ENCODE data around the gene PBXIP1.

PBXIP1 gene

DNA sequence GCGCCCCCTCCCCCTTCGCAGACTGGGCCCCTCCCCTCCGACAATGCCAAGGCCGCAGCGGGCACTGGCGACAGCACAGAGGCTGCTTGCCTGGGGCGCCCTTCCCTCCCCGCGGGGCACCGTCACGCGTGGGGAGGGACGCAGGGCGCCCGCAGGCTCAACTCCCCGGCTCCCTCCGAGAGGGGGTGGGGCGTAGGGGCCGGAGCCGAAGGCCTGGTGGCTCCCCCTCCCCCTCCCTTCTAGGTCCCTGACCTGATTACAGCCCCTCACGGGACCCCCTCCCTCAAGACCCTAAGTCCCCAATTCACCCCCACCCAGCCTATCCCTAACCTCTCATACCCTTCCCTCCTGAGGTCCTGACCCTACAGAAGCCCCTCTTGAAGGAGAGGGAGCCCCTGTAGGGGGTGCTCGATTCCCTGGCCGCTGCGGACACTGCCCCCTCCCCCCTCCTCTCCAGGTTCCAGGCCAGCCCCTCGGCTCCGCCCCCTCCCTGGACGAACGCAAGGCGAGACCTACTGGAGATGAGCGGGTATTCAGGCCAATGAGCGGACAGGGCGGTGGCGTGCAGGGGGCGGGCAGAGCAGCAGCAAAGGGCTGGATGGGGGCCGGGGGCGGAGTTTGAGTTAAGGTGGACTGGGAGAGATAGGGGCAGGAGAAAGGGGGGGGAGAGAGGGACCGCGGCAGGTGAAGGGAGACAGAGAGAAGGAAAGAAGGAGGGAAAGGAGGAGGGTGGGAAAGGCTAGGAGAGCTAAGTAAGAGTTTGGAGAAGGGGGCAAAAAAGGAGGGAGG is 46.0 kb upstream of the PBXIP1 start:
- H3K36me3 ChIP-seq (ENCODE audit: insufficient read depth, low read length): no peaks in the 10 kb centered on the region
- peak overlapping the region; percentile 96 for H3K27ac ChIP-seq
- peak; percentile 82 for DNase-seq (ENCODE audit: low read depth, low spot score)
- H3K4me3 ChIP-seq: peak overlapping the region; percentile 95
- peak overlapping the region; percentile 9 for H3K9ac ChIP-seq (ENCODE audit: insufficient read length)
- H3K9me3 ChIP-seq (ENCODE audit: low read depth, low read length): no peaks in the 10 kb centered on the region
- TF ChIP-seq EZH2 (IDR thresholded peaks at IDR 0.05) (no peak), POLR2AphosphoS5 (IDR thresholded peaks at IDR 0.05; ENCODE audit: borderline replicate concordance, low read depth, low read length) (no peak; the same call in 1 of the 2 replicates), FOXP2 (optimal IDR thresholded peaks at IDR 0.05; ENCODE audit: control extremely low read depth, extremely low read length, insufficient read depth) (no peak)

GRCh38 chr1:155001425-155001674 is 45.5 kb upstream of the PBXIP1 start:
- peak overlapping the region; percentile 95 for H3K4me3 ChIP-seq
- TF ChIP-seq FOXP2 (optimal IDR thresholded peaks at IDR 0.05; ENCODE audit: control extremely low read depth, extremely low read length, insufficient read depth): no peak
- TF ChIP-seq POLR2AphosphoS5 (IDR thresholded peaks at IDR 0.05; ENCODE audit: borderline replicate concordance, low read depth, low read length): no peak
- no peak for TF ChIP-seq EZH2 (IDR thresholded peaks at IDR 0.05)
- DNase-seq (ENCODE audit: low read depth, low spot score): no peak
- H3K9me3 ChIP-seq (ENCODE audit: low read depth, low read length): no peaks in the 10 kb centered on the region
- peak overlapping the region; percentile 96 for H3K27ac ChIP-seq
- H3K9ac ChIP-seq (ENCODE audit: insufficient read length): peak overlapping the region; percentile 9
- H3K36me3 ChIP-seq (ENCODE audit: insufficient read depth, low read length): no peaks in the 10 kb centered on the region

DNA sequence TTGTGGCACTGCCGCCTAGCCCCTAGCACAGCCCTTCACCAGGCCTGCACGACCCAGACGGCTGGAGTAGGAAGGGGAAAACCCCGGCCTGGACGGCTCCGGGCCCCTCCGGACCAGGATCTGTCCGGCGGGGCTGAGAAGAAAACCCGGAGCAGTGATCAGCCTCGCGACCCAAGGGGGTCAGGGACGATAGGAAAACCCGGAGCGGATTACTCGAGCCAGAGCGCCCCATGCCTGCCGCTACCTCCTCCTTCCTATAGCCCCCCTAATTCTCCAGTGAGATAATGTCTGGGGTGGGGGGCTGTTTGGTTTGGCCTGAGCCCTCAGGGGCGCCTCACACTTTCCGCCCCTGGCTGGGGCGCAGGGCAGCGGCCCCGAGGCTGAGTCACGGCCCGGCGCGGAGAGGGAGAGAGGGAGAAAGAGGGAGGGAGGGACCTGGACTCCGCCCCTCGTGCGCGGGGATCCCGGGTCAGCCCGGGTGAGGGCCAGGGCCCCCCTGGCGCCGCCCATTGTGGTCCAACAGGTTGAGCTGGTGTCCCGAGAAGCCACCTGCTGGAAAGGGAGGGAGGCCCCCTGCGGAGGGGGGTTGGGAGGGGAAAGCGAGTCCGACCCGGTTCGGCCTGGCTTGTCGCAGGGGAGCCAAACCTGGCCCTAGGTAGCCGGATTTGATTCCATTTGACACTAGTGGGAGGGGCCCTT is 45.0 kb upstream of the PBXIP1 start:
- H3K9ac ChIP-seq (ENCODE audit: insufficient read length): peak overlapping the region; percentile 80
- H3K27ac ChIP-seq: peak overlapping the region; percentile 96
- no peaks in the 10 kb centered on the region for H3K36me3 ChIP-seq (ENCODE audit: insufficient read depth, low read length)
- TF ChIP-seq FOXP2 (optimal IDR thresholded peaks at IDR 0.05; ENCODE audit: control extremely low read depth, extremely low read length, insufficient read depth): no peak
- no peak; the same call in 1 of the 2 replicates for TF ChIP-seq POLR2AphosphoS5 (IDR thresholded peaks at IDR 0.05; ENCODE audit: borderline replicate concordance, low read depth, low read length)
- TF ChIP-seq EZH2 (IDR thresholded peaks at IDR 0.05): no peak
- no peaks in the 10 kb centered on the region for H3K9me3 ChIP-seq (ENCODE audit: low read depth, low read length)
- H3K4me3 ChIP-seq: peak overlapping the region; percentile 95
- DNase-seq (ENCODE audit: low read depth, low spot score): no peak

DNA sequence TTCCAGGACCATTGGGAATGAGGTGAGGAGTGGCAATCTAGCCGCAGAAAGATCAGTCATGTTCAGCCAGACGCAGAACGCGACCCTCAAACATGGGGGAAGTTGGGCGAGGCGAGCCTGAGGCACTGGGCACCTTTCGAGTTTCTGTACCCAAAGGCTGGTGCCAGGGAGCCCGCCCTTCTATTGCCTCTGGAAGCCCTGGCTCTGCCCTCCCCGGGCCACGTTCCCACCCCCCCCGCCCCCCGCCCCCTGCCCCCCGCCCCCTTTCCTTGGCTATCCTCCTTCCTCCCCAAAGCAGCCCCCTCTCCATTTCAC is 44.5 kb upstream of the PBXIP1 start:
- H3K9ac ChIP-seq (ENCODE audit: insufficient read length): peak overlapping the region; percentile 80
- peak overlapping the region; percentile 96 for H3K27ac ChIP-seq
- TF ChIP-seq EZH2 (IDR thresholded peaks at IDR 0.05) (no peak), FOXP2 (optimal IDR thresholded peaks at IDR 0.05; ENCODE audit: control extremely low read depth, extremely low read length, insufficient read depth) (no peak), POLR2AphosphoS5 (IDR thresholded peaks at IDR 0.05; ENCODE audit: borderline replicate concordance, low read depth, low read length) (no peak)
- no peaks in the 10 kb centered on the region for H3K36me3 ChIP-seq (ENCODE audit: insufficient read depth, low read length)
- no peak for DNase-seq (ENCODE audit: low read depth, low spot score)
- H3K4me3 ChIP-seq: peak overlapping the region; percentile 95
- H3K9me3 ChIP-seq (ENCODE audit: low read depth, low read length): no peaks in the 10 kb centered on the region

DNA sequence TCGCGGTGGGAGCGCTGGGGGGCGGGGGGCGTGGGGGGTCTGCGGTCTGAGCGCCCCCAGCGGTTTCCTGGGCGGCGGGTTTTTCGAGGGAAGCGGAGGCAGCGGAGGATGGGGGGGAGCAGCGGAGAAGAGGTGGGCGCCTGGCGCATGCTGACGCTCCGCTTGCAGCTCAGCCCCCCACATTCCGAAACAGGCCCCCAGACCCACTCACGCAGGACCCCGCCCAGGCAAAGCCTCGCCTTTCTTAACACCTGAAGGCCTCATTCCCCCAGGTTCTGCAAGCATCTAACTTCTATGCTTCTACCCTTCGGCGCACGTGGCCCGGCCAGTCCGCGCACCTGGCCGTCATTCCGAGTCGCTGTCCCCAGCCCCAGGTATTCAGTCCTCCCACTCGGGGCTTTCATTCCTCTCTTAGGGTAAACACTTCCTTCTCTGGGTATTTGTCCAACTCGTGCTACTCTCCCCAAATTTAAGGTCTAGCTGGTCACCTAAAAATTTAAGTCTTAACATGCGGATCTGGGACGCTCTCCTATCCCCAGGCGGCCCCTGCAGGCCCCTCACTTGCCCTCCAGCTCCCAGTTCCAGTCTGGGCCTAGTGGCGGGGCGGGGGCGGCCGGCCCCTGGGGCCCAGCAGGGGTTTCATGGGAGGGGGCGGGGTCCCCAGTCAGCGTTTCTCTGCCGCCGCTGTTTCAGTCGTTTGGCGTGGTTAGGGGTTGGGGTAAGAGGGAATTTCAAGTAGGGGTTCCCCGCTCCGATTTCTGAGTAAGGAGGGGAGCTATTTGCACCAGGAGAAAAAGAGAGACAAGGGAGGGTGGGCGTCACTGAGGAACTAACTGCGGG is 43.9 kb upstream of the PBXIP1 start:
- H3K27ac ChIP-seq: peak overlapping the region; percentile 95
- DNase-seq (ENCODE audit: low read depth, low spot score): no peak

DNA sequence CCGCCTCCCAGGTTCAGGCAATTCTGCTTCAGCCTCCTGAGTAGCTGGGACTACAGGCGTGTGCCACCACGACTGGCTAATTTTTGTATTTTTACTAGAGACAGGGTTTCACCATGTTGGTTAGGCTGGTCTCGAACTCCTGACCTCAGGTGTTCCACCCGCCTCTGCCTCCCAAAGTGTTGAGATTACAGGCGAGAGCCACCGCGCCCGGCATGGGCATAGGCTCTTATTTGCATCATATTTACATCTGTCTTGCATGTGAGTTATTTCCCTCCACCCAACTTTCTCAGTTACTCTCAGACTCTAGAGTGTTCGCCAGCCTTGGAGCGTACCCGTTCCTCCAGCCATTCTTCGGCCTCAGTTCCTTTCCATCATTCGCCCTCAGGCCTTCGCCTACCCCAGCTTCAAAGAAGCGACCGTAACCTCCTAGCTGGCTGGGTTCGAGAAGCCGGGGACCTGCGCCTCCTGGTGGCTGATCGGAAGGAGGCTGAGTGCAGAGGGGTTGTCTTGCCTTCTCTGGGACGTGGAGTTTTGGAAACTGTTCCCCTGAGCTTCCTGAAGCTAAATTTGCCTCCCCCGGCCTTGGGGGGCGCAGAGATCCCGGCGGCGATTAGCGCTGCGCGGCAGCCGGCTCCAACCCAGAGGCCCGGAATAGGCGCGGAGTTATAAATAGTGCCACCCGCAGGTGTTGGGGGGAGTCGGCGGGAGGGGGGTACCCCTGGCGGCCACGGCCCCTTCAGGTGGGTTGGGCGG is 43.1 kb upstream of the PBXIP1 start:
- H3K36me3 ChIP-seq (ENCODE audit: insufficient read depth, low read length): no peaks in the 10 kb centered on the region
- peak; percentile 79 for DNase-seq (ENCODE audit: low read depth, low spot score)
- H3K27ac ChIP-seq: peak overlapping the region; percentile 95
- peak overlapping the region; percentile 40 for H3K9ac ChIP-seq (ENCODE audit: insufficient read length)
- TF ChIP-seq EZH2 (IDR thresholded peaks at IDR 0.05): no peak
- peak; percentile 52 for TF ChIP-seq POLR2AphosphoS5 (IDR thresholded peaks at IDR 0.05; ENCODE audit: borderline replicate concordance, low read depth, low read length)
- TF ChIP-seq FOXP2 (optimal IDR thresholded peaks at IDR 0.05; ENCODE audit: control extremely low read depth, extremely low read length, insufficient read depth): peak; percentile 38
- peak overlapping the region; percentile 95 for H3K4me3 ChIP-seq
- H3K9me3 ChIP-seq (ENCODE audit: low read depth, low read length): no peaks in the 10 kb centered on the region

More for the DNA sequence above, 43.9 kb upstream of the PBXIP1 start:
- peak overlapping the region; percentile 95 for H3K4me3 ChIP-seq
- TF ChIP-seq EZH2 (IDR thresholded peaks at IDR 0.05): no peak
- peak; percentile 71; the same call in 1 of the 2 replicates for TF ChIP-seq POLR2AphosphoS5 (IDR thresholded peaks at IDR 0.05; ENCODE audit: borderline replicate concordance, low read depth, low read length)
- no peaks in the 10 kb centered on the region for H3K9me3 ChIP-seq (ENCODE audit: low read depth, low read length)
- no peaks in the 10 kb centered on the region for H3K36me3 ChIP-seq (ENCODE audit: insufficient read depth, low read length)
- peak overlapping the region; percentile 74 for H3K9ac ChIP-seq (ENCODE audit: insufficient read length)

GRCh38 chr1:154998201-154998780 is 42.4 kb upstream of the PBXIP1 start:
- DNase-seq (ENCODE audit: low read depth, low spot score): no peak
- H3K4me3 ChIP-seq: no peak overlapping the region
- H3K27ac ChIP-seq: 0 out of 2 replicates have a peak overlapping the region, but pooled peaks have one; percentile 42

More at GRCh38 chr1:154998201-154998780, 42.4 kb upstream of the PBXIP1 start:
- no peak overlapping the region for H3K9ac ChIP-seq (ENCODE audit: insufficient read length)
- TF ChIP-seq FOXP2 (optimal IDR thresholded peaks at IDR 0.05; ENCODE audit: control extremely low read depth, extremely low read length, insufficient read depth) (no peak), POLR2AphosphoS5 (IDR thresholded peaks at IDR 0.05; ENCODE audit: borderline replicate concordance, low read depth, low read length) (no peak), EZH2 (IDR thresholded peaks at IDR 0.05) (no peak)
- no peaks in the 10 kb centered on the region for H3K36me3 ChIP-seq (ENCODE audit: insufficient read depth, low read length)
- no peaks in the 10 kb centered on the region for H3K9me3 ChIP-seq (ENCODE audit: low read depth, low read length)
